SIG-M5 treated with dmso at 0.1 percent for 504 hours (cell line): ENCODE results near the gene RNF11.

Experiments
- DNase-seq: peaks from one replicate; lab custom pipeline; 2025; ENCODE audit not compliant: unreplicated experiment; lab: John Stamatoyannopoulos, UW

RNF11 gene

GRCh38 chr1:51294566-51295184 lies 58.6 kb downstream of the RNF11 start:
- no peak for DNase-seq

GRCh38 chr1:51295926-51296325 lies 59.9 kb downstream of the RNF11 start:
- DNase-seq = no peak

GRCh38 chr1:51296383-51297357 lies 60.6 kb downstream of the RNF11 start:
- DNase-seq = peak; percentile 59

GRCh38 chr1:51297401-51298321 lies 61.6 kb downstream of the RNF11 start:
- no peak for DNase-seq

- no peak for DNase-seq
Measured at GRCh38 chr1:51298322-51298705, 62.2 kb downstream of the RNF11 start.

GRCh38 chr1:51299185-51299885 lies 63.3 kb downstream of the RNF11 start:
- DNase-seq = no peak

GRCh38 chr1:51299981-51300670 lies 64.1 kb downstream of the RNF11 start:
- DNase-seq = no peak

- DNase-seq = no peak
Measured at GRCh38 chr1:51301152-51301843, 65.2 kb downstream of the RNF11 start.

- no peak for DNase-seq
Measured at GRCh38 chr1:51301844-51302162, 65.7 kb downstream of the RNF11 start.

GRCh38 chr1:51302270-51302669 lies 66.2 kb downstream of the RNF11 start:
- no peak for DNase-seq

GRCh38 chr1:51302746-51303145 lies 66.7 kb downstream of the RNF11 start:
- DNase-seq = no peak

GRCh38 chr1:51303315-51303714 lies 67.2 kb downstream of the RNF11 start:
- DNase-seq = no peak

GRCh38 chr1:51303751-51304251 lies 67.7 kb downstream of the RNF11 start:
- DNase-seq = no peak

GRCh38 chr1:51304360-51304759 lies 68.3 kb downstream of the RNF11 start:
- DNase-seq = no peak

GRCh38 chr1:51305371-51305823 lies 69.3 kb downstream of the RNF11 start:
- no peak for DNase-seq

GRCh38 chr1:51306950-51307349 lies 70.9 kb downstream of the RNF11 start:
- DNase-seq = no peak

GRCh38 chr1:51308636-51309035 lies 72.6 kb downstream of the RNF11 start:
- no peak for DNase-seq

- no peak for DNase-seq
Measured at GRCh38 chr1:51309291-51309690, 73.2 kb downstream of the RNF11 start.

GRCh38 chr1:51310871-51311613 lies 75.0 kb downstream of the RNF11 start:
- no peak for DNase-seq
